ENCODE results near the gene NOM1.

Gene NOM1

DNA sequence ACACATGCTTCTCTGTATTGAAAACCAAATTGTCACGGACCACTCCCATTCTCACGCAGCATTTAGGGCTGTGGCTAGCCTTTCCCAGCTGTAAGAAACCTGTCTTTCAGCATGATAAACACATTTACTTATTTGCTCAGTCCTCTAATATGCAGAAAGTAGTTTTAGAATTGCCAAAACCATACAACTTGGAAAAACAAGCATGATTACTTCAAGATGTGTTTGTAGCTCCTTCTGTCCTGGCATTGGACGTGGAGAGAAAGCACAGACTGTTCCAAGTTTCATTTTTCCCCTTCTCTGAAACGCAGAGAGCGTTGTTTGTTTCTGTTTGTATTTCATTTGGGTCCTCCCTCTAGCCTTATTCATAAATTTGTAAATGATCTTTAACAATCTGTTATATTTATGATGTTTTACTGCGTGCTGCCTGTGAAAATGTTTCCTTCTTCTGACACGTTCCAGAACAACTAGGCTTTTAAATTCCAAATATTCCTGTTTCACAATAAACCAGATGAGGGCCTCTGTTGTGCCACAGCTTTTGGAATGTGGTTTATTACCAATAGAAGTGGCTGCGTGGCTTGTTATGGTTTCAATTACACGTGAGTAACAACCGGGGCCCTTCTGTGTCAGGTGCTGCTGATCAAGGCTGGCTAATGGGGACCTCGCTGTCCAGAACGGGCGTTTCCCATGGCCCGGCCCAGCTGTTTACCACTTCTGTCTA, 34.8 kb downstream of the NOM1 start:
- DNase-seq, result no peak

GRCh38 chr7:156985101-156985992, 35.8 kb downstream of the NOM1 start:
- no peak for DNase-seq

DNA sequence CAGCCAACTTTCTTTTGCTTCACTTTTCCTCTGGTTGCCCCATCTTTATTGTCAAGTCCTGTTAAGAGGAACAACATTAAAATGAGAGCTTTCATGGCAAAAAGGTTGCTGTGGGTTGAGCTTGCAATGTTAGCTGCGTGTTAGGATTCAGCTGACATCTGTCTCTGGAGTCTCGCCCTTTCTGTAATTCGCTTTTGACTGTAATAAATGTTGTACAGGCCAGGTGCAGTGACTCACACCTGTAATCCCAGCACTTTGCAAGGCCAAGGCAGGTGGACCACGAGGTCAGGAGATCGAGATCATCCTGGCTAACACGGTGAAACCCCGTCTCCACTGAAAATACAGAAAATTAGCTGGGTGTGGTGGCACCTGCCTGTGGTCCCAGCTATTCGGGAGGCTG, 36.9 kb downstream of the NOM1 start:
- no peak for DNase-seq

DNA sequence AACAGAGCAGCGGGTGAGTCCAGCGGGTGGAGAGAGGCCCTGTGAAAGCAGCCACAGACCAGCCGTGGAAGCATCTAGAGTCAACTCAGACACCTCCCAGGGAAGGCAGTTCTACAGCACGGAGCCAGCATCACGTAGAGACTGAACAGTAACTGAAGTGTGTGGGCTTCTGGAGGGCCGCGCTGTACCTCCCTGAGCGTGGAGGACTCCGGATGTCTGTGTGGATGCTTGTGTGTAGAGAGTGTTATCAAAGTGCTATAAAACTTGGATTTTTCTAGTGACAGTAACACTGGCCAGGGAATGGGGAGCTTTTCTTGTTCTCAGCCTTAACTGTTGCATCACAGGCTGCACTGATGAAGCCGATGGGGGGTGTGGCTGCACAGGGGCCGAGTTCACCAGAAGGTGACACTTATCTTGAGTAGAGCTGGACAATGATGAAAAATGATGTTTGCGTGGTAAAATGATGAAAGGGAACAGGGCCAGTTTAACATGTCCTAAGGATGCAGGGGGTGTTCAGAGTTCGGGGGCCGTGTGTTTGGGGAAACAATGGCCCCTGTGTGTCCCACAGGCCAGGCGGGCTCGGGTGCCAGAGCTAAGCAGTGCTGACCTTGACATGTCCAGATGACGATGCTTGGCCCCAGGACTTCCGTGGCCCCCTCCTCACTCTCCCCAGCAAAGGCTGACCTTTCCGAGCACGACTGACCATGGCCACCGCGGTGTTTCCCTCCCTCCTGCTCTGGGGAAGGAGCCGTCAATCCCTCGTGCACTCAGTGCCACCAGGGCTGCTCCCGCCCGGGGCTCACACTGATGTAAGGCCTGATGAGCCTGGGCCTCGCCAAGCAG, 39.1 kb downstream of the NOM1 start:
- no peak for DNase-seq

DNA sequence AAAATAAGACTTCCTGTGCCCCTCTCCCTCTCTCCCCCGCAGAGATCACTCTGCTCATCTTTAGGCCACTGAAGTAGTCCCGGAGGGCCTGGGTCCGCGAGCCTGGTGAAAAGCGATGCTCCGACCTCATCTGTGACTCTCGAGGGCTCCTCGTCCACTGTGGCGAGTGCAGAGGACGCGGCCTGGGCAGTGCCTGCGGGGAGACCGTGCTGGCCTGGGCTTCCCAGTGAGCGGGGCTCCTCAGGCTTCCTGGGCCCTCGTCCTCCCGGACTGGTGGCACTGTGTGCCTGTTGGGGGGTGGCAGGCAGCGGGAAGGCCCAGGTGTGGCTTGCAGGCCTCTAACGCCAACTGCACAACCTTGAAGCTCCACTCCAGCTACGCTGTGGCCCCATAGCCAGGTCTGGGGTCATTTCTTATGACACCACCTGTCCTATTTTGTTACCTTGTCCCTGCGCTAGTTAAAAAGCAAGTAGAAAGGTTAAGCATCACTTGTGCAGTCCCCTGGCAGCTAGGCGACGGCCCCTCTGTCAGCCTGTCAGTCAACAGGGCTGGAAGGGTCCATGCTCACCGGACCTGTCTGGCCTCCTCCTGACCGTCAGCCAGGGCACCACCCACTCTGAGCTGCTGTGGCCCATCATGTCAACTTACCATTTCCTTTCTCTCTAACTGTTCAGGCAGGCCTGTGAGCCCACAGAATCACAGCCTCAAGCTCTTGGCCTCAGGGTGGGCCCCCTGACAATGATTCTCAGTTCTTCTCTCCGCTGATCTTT, 40.4 kb downstream of the NOM1 start:
- DNase-seq, result no peak

DNA sequence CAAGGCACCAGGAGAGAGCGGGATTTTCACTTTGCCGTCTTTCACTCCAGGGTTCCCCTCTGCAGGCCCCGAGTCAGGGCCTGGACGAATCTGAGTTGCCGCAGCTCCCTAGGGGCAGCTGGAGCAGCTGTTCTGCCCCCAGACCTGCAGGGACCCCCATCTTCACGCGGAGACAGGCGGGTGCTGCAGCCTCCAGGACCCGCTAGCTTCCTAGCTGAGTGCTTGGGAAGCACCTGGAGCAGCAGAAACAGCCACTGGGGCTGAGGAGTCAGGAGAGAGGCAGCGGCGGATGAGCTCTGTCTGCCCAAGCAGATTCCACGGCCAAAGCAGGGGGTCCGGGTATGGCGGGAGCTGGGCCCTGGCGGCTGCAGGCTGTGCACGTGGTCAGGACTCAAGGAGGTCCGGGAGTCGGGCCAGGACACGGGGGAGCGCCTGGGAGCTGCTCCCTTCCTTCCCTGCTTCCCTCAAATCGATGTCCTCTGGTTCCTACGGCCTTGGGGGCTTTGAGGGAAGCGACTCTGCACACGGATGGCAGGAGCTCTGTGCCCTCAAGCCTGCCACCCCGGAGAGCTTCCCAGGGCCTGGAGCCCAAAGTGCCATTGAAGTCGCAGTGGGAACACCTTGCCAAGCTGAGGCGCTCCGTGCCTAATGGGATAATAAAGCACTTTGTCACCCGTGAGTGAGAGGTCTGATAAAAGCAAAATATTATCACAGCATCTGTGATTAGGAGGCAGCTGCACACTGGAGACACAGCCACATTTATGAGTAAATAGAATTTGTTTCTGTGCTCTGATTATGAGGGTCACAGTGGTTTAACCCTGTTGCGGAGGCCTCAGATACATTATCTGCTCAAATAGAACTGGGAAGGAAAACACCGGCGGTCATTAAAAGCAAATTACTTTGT, 43.8 kb downstream of the NOM1 start:
- DNase-seq, result no peak

DNA sequence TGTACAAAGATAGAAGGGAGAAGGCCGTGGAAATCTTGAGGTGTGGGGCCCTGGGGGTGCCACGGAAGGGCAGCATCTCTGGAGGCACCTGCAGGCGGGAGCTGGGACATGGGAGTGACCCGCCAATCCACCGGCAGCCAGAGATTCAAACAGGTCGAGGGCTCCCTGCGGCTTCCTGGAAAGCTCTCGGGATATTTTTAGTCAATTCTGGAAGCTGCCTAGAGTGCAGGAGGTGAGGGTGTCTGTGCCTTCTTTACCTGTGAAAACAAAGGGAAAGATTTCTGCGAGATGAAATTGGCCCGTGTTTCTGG, 44.4 kb downstream of the NOM1 start:
- DNase-seq, result no peak

GRCh38 chr7:156994417-156994816, 44.9 kb downstream of the NOM1 start:
- DNase-seq, result no peak

GRCh38 chr7:156998988-156999957, 49.8 kb downstream of the NOM1 start:
- no peak for DNase-seq

- no peak for DNase-seq
These were observed 50.6 kb downstream of the NOM1 start for GRCh38 chr7:156999958-157000726.

- DNase-seq, result no peak
These were observed 51.5 kb downstream of the NOM1 start for GRCh38 chr7:157000741-157001653.

DNA sequence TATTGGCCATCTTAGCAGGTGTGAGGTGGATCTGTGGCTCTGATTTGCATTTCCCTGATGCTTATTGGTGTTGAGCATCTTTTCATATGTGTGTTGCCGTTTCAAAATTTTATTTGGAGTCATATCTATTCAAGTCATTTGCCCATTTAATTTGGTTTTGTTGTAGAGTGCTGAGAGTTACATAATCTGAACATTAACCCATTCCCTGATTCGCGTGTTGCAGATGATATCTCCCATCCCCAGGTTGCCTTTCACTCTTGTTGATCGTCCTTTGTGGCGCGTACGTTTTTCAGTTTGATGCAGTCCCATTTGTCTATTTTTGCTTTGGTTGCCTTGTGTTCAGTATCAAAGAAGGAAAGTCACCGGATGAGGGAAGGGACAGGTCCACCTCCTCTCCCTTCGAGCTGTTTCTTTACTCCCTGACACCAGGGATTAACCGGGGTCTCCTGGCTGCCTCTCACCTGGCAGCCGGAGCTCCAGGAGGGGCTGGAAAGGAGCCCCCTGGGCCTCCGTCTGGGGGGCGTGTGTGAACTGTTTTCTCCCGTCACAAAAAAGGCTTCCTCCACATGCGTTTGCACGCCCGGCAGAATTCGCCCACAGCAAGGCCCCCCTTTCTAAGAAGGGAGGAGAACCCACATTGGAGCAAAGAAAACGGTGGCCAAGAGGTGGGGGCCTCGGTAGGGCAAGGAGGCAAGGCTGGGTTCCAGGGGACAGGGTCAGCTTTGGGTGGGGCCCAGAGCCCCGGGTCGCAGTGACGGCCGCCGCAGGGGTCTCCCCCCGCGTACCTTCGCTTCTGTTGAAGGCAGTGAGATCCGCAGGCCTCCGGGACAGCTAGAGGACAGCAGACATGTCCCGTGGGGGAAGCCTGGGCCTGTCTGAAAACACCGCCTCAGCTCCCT, 52.7 kb downstream of the NOM1 start:
- DNase-seq, result no peak

- no peak for DNase-seq
These were observed 53.4 kb downstream of the NOM1 start for GRCh38 chr7:157002819-157003421.

DNA sequence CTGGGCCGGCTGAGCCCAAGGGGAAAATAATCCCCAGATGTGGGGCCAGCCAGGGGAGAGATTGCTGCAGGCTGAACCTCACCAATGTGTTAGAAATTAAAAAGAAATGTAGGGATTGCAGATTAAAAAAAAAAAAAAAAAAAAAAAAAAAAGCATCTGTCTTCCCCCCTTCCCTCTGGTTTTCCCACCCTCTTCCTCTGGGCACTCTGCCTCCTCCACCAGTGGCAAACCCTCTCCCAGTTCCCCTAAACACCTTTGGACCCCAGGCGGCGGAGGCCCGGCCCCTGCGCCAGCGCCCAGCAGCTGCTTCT, 53.9 kb downstream of the NOM1 start:
- DNase-seq, result no peak

DNA sequence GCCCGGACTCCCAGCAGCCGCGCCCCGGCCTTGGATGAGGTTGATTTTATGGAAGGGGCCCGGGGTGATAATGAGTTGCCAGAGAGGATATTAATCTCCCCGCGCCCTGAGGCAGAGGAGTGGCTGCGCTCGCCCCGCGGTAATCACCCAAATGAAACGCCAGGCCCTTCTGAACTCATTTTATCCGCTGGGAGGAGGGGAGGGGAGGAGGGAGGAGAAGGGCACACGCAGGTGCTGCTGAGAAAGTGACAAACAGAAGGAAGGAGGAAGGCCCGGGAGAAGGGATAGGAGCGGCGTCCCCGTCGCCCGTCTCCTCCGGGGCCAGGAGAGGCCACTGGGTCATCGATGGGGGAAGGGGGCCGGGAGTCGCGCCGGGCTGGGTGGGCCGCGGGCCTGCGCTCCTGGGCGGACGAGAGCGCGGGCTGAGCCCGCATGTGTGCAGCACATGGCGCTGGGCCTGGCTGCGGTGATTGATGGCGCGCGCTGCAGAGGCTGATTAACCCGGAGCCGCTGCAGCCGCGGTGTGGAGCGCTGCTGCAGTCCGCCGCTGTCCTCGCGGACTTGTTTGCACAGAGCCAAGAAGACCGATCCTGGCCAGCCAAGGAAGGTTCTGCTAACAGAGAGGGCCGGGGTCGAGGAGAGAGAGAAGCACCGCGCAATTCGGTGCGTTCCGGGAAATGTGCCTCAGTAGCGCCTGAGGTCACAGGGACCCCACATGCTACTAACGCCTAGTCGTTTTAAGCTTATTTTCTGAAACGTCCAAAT, 54.4 kb downstream of the NOM1 start:
- DNase-seq, result no peak
